ENCODE results near the gene CCDC185. TPM values are rescaled to one million over a fixed set of nuclear protein-coding genes. Genes with fewer than 3 reads are reported as not detected.

Gene CCDC185
- total and polyA plus RNA-seq, 2 of the 13 experiments (the other 11 are each of a cell fraction or from before 2014, with no cell fraction given) = not detected

DNA sequence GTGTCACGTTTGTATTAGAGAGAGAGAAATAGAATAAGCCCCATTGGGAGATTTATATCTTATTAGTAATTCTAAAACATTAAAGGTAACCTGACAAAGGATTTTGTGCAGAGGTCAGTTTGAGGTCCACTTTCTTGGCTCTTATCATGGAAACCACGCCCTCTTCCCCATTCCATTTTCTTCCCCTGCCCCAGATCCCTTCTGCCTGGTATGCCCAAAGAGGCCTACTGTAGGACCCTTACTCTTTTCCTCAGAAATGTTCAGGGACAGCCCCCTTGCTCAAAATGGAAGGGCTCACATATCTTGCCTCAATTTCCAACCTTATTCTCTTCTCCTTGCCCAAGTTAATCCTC lies 9.6 kb downstream of the CCDC185 start:
- no peak overlapping the region for H3K4me3 ChIP-seq (replicated peaks in 1 of 3; ENCODE audit: insufficient read depth in 1 of 3, low read depth in 2 of 3, low read length in 3 of 3)
- no peak overlapping the region for H3K27ac ChIP-seq (ENCODE audit: extremely low read length, insufficient read depth, low read length)
- TF ChIP-seq DR1 (CRISPR knock-in tag; IDR thresholded peaks at IDR 0.05) = no peak
- no peak for TF ChIP-seq ZNF160 (CRISPR knock-in tag; IDR thresholded peaks at IDR 0.05)
- TF ChIP-seq NBN (conservative IDR thresholded peaks at IDR 0.05) = no peak
- TF ChIP-seq, protein P1, sequence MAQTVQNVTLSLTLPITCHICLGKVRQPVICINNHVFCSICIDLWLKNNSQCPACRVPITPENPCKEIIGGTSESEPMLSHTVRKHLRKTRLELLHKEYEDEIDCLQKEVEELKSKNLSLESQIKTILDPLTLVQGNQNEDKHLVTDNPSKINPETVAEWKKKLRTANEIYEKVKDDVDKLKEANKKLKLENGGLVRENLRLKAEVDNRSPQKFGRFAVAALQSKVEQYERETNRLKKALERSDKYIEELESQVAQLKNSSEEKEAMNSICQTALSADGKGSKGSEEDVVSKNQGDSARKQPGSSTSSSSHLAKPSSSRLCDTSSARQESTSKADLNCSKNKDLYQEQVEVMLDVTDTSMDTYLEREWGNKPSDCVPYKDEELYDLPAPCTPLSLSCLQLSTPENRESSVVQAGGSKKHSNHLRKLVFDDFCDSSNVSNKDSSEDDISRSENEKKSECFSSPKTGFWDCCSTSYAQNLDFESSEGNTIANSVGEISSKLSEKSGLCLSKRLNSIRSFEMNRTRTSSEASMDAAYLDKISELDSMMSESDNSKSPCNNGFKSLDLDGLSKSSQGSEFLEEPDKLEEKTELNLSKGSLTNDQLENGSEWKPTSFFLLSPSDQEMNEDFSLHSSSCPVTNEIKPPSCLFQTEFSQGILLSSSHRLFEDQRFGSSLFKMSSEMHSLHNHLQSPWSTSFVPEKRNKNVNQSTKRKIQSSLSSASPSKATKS (CRISPR knock-in tag; IDR thresholded peaks at IDR 0.05) = no peak
- TF ChIP-seq ONECUT2 (CRISPR knock-in tag; IDR thresholded peaks at IDR 0.05) = no peak
- TF ChIP-seq KDM4B (CRISPR knock-in tag; IDR thresholded peaks at IDR 0.05) = no peak
- no peak for TF ChIP-seq KAT2B (IDR thresholded peaks at IDR 0.05; ENCODE audit: borderline replicate concordance, low read depth, low read length)
- TF ChIP-seq SMAD9 (CRISPR knock-in tag; IDR thresholded peaks at IDR 0.05) = no peak
- no peak for TF ChIP-seq PLRG1 (conservative IDR thresholded peaks at IDR 0.05)
- TF ChIP-seq, protein P2, sequence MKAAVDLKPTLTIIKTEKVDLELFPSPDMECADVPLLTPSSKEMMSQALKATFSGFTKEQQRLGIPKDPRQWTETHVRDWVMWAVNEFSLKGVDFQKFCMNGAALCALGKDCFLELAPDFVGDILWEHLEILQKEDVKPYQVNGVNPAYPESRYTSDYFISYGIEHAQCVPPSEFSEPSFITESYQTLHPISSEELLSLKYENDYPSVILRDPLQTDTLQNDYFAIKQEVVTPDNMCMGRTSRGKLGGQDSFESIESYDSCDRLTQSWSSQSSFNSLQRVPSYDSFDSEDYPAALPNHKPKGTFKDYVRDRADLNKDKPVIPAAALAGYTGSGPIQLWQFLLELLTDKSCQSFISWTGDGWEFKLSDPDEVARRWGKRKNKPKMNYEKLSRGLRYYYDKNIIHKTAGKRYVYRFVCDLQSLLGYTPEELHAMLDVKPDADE (CRISPR knock-in tag; IDR thresholded peaks at IDR 0.05) = no peak
- no peak for TF ChIP-seq ZNF367 (CRISPR knock-in tag; IDR thresholded peaks at IDR 0.05; ENCODE audit: borderline replicate concordance)
- no peak for TF ChIP-seq PRPF4 (IDR thresholded peaks at IDR 0.05; ENCODE audit: low read depth, low read length, poor library complexity, severe bottlenecking)
- TF ChIP-seq TMF1 (CRISPR knock-in tag; IDR thresholded peaks at IDR 0.05; ENCODE audit: low read depth) = no peak
- TF ChIP-seq, protein P3, sequence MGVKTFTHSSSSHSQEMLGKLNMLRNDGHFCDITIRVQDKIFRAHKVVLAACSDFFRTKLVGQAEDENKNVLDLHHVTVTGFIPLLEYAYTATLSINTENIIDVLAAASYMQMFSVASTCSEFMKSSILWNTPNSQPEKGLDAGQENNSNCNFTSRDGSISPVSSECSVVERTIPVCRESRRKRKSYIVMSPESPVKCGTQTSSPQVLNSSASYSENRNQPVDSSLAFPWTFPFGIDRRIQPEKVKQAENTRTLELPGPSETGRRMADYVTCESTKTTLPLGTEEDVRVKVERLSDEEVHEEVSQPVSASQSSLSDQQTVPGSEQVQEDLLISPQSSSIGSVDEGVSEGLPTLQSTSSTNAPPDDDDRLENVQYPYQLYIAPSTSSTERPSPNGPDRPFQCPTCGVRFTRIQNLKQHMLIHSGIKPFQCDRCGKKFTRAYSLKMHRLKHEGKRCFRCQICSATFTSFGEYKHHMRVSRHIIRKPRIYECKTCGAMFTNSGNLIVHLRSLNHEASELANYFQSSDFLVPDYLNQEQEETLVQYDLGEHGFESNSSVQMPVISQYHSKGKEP (CRISPR knock-in tag; IDR thresholded peaks at IDR 0.05) = no peak
- TF ChIP-seq, protein P4, sequence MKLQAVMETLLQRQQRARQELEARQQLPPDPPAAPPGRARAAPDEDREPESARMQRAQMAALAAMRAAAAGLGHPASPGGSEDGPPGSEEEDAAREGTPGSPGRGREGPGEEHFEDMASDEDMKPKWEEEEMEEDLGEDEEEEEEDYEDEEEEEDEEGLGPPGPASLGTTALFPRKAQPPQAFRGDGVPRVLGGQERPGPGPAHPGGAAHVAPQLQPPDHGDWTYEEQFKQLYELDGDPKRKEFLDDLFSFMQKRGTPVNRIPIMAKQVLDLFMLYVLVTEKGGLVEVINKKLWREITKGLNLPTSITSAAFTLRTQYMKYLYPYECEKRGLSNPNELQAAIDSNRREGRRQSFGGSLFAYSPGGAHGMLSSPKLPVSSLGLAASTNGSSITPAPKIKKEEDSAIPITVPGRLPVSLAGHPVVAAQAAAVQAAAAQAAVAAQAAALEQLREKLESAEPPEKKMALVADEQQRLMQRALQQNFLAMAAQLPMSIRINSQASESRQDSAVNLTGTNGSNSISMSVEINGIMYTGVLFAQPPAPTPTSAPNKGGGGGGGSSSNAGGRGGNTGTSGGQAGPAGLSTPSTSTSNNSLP (IDR thresholded peaks at IDR 0.05; ENCODE audit: low read depth, low read length) = no peak
- TF ChIP-seq, protein P5, sequence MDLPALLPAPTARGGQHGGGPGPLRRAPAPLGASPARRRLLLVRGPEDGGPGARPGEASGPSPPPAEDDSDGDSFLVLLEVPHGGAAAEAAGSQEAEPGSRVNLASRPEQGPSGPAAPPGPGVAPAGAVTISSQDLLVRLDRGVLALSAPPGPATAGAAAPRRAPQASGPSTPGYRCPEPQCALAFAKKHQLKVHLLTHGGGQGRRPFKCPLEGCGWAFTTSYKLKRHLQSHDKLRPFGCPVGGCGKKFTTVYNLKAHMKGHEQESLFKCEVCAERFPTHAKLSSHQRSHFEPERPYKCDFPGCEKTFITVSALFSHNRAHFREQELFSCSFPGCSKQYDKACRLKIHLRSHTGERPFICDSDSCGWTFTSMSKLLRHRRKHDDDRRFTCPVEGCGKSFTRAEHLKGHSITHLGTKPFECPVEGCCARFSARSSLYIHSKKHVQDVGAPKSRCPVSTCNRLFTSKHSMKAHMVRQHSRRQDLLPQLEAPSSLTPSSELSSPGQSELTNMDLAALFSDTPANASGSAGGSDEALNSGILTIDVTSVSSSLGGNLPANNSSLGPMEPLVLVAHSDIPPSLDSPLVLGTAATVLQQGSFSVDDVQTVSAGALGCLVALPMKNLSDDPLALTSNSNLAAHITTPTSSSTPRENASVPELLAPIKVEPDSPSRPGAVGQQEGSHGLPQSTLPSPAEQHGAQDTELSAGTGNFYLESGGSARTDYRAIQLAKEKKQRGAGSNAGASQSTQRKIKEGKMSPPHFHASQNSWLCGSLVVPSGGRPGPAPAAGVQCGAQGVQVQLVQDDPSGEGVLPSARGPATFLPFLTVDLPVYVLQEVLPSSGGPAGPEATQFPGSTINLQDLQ (CRISPR knock-in tag; IDR thresholded peaks at IDR 0.05) = no peak
- in situ Hi-C loops (cut with HindIII; ENCODE audit: extremely low pct_ligation_motif_present, low pct_unique_long_range_greater_than_20kb) (no loop called here), intact Hi-C loops (cut with micrococcal nuclease; ENCODE audit: unreplicated experiment) (no loop called here)
- H4K20me1 ChIP-seq (ENCODE audit: insufficient read depth, low read length) = no peaks in the 10 kb centered on the region
- no peaks in the 10 kb centered on the region for H3K4me1 ChIP-seq (ENCODE audit: insufficient read depth, low read length)
- no peak for FAIRE-seq
- H3K27me3 ChIP-seq (ENCODE audit: control insufficient read depth in 1 of 2, insufficient read depth in 2 of 2, low read length in 2 of 2) = no peaks in the 10 kb centered on the region
- ATAC-seq = no peak
- H3K36me3 ChIP-seq (replicated peaks in 1 of 2; ENCODE audit: control insufficient read depth in 1 of 2, insufficient read depth in 2 of 2, low read length in 2 of 2) = no peaks in the 10 kb centered on the region
- POLR2A ChIA-PET = no interaction called here
- no TSS peak for BruUV-seq (replicated peaks)
- no peak overlapping the region for H2AFZ ChIP-seq (ENCODE audit: low read length)
- 5% methylated on average over 2 of the region's 2 CpGs for WGBS (ENCODE audit: low lambda C conversion rate)
- no peak overlapping the region for H3K9ac ChIP-seq (ENCODE audit: insufficient read depth, low read depth, low read length)
- no peak overlapping the region for H3K4me2 ChIP-seq (ENCODE audit: low read depth, low read length)
- no peaks in the 10 kb centered on the region for H3K9me3 ChIP-seq (ENCODE audit: low read length)
- CTCF ChIA-PET (ENCODE audit: low intra/inter-chr PET ratio, low total read pairs) = no interaction called here
- H3K79me2 ChIP-seq (ENCODE audit: insufficient read depth, low read length) = no peaks in the 10 kb centered on the region
- DNase-seq (ENCODE audit: low spot score) = no peak

Measured in HepG2 (cell line).